CD4-positive, alpha-beta T cell (primary cell): ENCODE data around the gene SLC13A4. TPM values are rescaled to one million over a fixed set of nuclear protein-coding genes. Genes with fewer than 3 reads are reported as not detected.

Experiments used
- ATAC-seq: fragments of 200-7000 bp; cut with Tn5 transposase; one replicate; pipeline ENCODE4 v1.10.0; 2022; ENCODE audit warnings: mild to moderate bottlenecking; ENCODE audit not compliant: poor library complexity
- CTCF ChIA-PET: fragments of 350-600 bp; sonication (Branson Sonifier 250); formaldehyde crosslinking; loops from one replicate; lab custom pipeline; 2021; ENCODE audit warnings: antibody characterized with exemption, inconsistent platforms; lab: Charles Lee
- POLR2A ChIA-PET: fragments of 350-600 bp; sonication (Branson Sonifier 250); formaldehyde crosslinking; loops from one replicate; lab custom pipeline; 2021; ENCODE audit warnings: antibody characterized with exemption, inconsistent platforms; lab: Charles Lee
- DNase-seq, 14 experiments: peaks; one replicate each; pipeline ENCODE4 v3.0.0-alpha.2; 2013 to 2020; ENCODE audit warnings: mixed read lengths in 2 of 14
- H3K27ac ChIP-seq, 2 donors: one replicate each; pipeline versions ENCODE4 v1.5.1 to v1.7.0; 2013; ENCODE audit warnings: low read length in 2 of 2, low read depth in 1 of 2, mild to moderate bottlenecking in 1 of 2
- H3K27me3 ChIP-seq, 2 experiments: 1 replicate in 1 of 2; 2 replicates in 1 of 2; pipeline versions ENCODE4 v1.6.1 to v1.7.0; 2013; ENCODE audit warnings: low read length in 2 of 2, control low read depth in 1 of 2, mild to moderate bottlenecking in 1 of 2, moderate library complexity in 1 of 2; ENCODE audit not compliant: insufficient read depth in 2 of 2, control insufficient read depth in 1 of 2
- H3K36me3 ChIP-seq: one replicate; pipeline ENCODE4 v1.6.1; 2013; ENCODE audit warnings: low read length, control low read depth; ENCODE audit not compliant: insufficient read depth
- H3K4me1 ChIP-seq: one replicate; pipeline ENCODE4 v1.6.1; 2013; ENCODE audit warnings: low read length, control low read depth; ENCODE audit not compliant: insufficient read depth
- H3K4me3 ChIP-seq: one replicate; pipeline ENCODE4 v1.5.1; 2013; ENCODE audit warnings: mild to moderate bottlenecking, low read length, moderate library complexity
- H3K9me3 ChIP-seq, 2 experiments: 1 replicate in 1 of 2; 2 replicates in 1 of 2; pipeline versions ENCODE4 v1.6.1 to v1.7.0; 2013; ENCODE audit warnings: low read length in 2 of 2, mild to moderate bottlenecking in 2 of 2, control low read depth in 1 of 2, moderate library complexity in 1 of 2; ENCODE audit not compliant: control insufficient read depth in 1 of 2, insufficient read depth in 1 of 2
- H3K27ac Mint-ChIP-seq: one replicate; pipeline ENCODE4 v1.8.0; 2020; ENCODE audit warnings: mixed read lengths
- H3K27me3 Mint-ChIP-seq: one replicate; pipeline ENCODE4 v1.8.0; 2021; ENCODE audit warnings: mixed read lengths
- H3K36me3 Mint-ChIP-seq: one replicate; pipeline ENCODE4 v1.8.0; 2021; ENCODE audit warnings: low read depth, mixed read lengths
- H3K4me1 Mint-ChIP-seq: one replicate; pipeline ENCODE4 v1.8.0; 2021; ENCODE audit warnings: low read depth, mixed read lengths
- H3K4me3 Mint-ChIP-seq: one replicate; pipeline ENCODE4 v1.8.0; 2020; ENCODE audit warnings: mild to moderate bottlenecking, mixed read lengths
- H3K9me3 Mint-ChIP-seq: one replicate; pipeline ENCODE4 v1.8.0; 2020; ENCODE audit warnings: mixed read lengths
- intact Hi-C, 2 experiments: fragments of 100-400 bp; cut with DNase I in 1 of 2; cut with micrococcal nuclease in 1 of 2; formaldehyde crosslinking; loops; one replicate each; pipeline versions ENCODE4 v1.15.1 to v1.9.0; 2023 to 2025; cut with DNase I, micrococcal nuclease
- total RNA-seq, 174 experiments: library from RNA in 2 of 174; stranded (reverse) in 2 of 174; gene quantifications; one replicate each; pipeline ENCODE4 v1.2.3 and lab custom pipeline; 2021 to 2026
- TF ChIP-seq, protein P1 (sequence below): fragments of 200-600 bp; IDR thresholded peaks from one replicate; pipeline ENCODE4 v1.8.0; 2022; ENCODE audit warnings: antibody characterized with exemption, mild to moderate bottlenecking

SLC13A4 gene
- total RNA-seq, 2 experiments from 2014 or later = not detected

GRCh38 chr7:135717693-135718092 is 10.3 kb downstream of the SLC13A4 start:
- H3K27ac ChIP-seq = no peak overlapping the region
- no peak for ATAC-seq
- DNase-seq = no peak
- H3K27me3 Mint-ChIP-seq = peaks cover 34% of the 10 kb centered on the region
- intact Hi-C loops = no loop called here
- ChIA-PET POLR2A (no interaction called here), CTCF (no interaction called here)
- H3K9me3 ChIP-seq = no peaks in the 10 kb centered on the region
- H3K36me3 Mint-ChIP-seq = no peaks in the 10 kb centered on the region
- no peaks in the 10 kb centered on the region for H3K36me3 ChIP-seq
- H3K27ac Mint-ChIP-seq = no peak overlapping the region
- TF ChIP-seq, protein P1, sequence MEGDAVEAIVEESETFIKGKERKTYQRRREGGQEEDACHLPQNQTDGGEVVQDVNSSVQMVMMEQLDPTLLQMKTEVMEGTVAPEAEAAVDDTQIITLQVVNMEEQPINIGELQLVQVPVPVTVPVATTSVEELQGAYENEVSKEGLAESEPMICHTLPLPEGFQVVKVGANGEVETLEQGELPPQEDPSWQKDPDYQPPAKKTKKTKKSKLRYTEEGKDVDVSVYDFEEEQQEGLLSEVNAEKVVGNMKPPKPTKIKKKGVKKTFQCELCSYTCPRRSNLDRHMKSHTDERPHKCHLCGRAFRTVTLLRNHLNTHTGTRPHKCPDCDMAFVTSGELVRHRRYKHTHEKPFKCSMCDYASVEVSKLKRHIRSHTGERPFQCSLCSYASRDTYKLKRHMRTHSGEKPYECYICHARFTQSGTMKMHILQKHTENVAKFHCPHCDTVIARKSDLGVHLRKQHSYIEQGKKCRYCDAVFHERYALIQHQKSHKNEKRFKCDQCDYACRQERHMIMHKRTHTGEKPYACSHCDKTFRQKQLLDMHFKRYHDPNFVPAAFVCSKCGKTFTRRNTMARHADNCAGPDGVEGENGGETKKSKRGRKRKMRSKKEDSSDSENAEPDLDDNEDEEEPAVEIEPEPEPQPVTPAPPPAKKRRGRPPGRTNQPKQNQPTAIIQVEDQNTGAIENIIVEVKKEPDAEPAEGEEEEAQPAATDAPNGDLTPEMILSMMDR = no peak
- no peaks in the 10 kb centered on the region for H3K9me3 Mint-ChIP-seq
- H3K27me3 ChIP-seq = peaks cover 0 to 8% of the 10 kb centered on the region in 2 experiments
- H3K4me3 Mint-ChIP-seq = no peak overlapping the region
- H3K4me1 ChIP-seq = no peaks in the 10 kb centered on the region
- no peaks in the 10 kb centered on the region for H3K4me1 Mint-ChIP-seq
- H3K4me3 ChIP-seq = no peak overlapping the region

DNA sequence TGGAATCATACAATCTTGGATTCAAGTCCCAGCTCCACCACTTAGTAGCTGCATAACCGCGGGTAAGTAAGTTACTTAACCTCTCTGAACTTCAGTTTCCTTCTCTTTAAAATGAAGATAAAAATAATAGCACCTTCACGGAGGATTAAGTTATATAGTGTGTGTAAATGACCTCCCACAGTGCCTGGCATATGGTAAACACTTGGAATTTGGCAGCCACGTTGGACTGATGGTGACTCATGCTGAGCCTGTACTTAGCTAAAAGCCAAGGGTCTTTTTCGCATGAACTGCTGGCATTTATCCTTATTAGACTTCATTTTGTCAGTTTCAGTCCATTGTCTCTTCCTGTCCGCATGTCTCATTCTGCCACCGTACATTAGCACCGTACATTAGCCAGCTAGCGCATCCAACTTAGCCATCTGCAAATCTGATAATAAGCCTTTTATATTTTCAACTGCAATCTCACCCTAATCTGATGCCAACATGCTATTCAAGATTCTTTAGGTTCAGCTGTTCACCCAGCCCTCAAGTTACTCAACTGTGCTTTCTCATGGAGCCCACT is 11.2 kb downstream of the SLC13A4 start:
- no peaks in the 10 kb centered on the region for H3K4me1 ChIP-seq
- H3K27ac Mint-ChIP-seq = no peak overlapping the region
- H3K4me3 ChIP-seq = no peak overlapping the region
- H3K27me3 Mint-ChIP-seq = peaks cover 28% of the 10 kb centered on the region
- intact Hi-C loops = no loop called here
- peaks cover 0 to 7% of the 10 kb centered on the region in 2 experiments for H3K27me3 ChIP-seq
- H3K4me1 Mint-ChIP-seq = no peaks in the 10 kb centered on the region
- no peaks in the 10 kb centered on the region for H3K9me3 ChIP-seq
- no peak overlapping the region for H3K4me3 Mint-ChIP-seq
- no peaks in the 10 kb centered on the region for H3K9me3 Mint-ChIP-seq
- DNase-seq (no peak), ATAC-seq (no peak)
- no peak overlapping the region for H3K27ac ChIP-seq
- CTCF ChIA-PET = no interaction called here
- TF ChIP-seq, protein P1 = no peak
- POLR2A ChIA-PET = no interaction called here
- no peaks in the 10 kb centered on the region for H3K36me3 ChIP-seq
- no peaks in the 10 kb centered on the region for H3K36me3 Mint-ChIP-seq

DNA sequence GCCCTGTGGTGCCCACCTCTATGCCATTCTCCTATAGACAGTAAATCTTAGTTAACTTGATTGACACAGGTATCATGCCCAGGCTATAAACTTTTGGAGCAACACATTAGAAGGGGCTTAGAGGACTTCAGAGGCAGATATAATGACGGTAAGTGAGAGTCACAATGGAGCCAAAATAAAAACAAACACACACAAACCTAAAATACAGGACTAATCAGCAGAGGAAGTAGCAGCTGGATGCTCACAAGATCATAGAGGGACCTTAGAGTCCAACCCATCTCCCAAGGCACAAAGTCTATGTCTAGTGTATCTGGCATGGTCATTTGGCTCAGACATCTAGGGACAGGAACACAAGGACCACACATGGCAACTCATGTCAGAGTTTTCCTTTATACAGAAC is 12.3 kb downstream of the SLC13A4 start:
- H3K36me3 Mint-ChIP-seq = no peaks in the 10 kb centered on the region
- ChIA-PET POLR2A (no interaction called here), CTCF (no interaction called here)
- TF ChIP-seq, protein P1 = no peak
- H3K36me3 ChIP-seq = no peaks in the 10 kb centered on the region
- H3K9me3 Mint-ChIP-seq = no peaks in the 10 kb centered on the region
- no peak overlapping the region for H3K4me3 ChIP-seq
- H3K4me3 Mint-ChIP-seq = no peak overlapping the region
- peaks cover 0 to 7% of the 10 kb centered on the region in 2 experiments for H3K27me3 ChIP-seq
- DNase-seq (no peak), ATAC-seq (no peak)
- no peaks in the 10 kb centered on the region for H3K9me3 ChIP-seq
- no peaks in the 10 kb centered on the region for H3K4me1 Mint-ChIP-seq
- intact Hi-C loops = no loop called here
- H3K4me1 ChIP-seq = no peaks in the 10 kb centered on the region
- no peak overlapping the region for H3K27ac Mint-ChIP-seq
- peaks cover 18% of the 10 kb centered on the region for H3K27me3 Mint-ChIP-seq
- no peak overlapping the region for H3K27ac ChIP-seq
